Measurements from ENCODE around the gene MUC5B.

DNA sequence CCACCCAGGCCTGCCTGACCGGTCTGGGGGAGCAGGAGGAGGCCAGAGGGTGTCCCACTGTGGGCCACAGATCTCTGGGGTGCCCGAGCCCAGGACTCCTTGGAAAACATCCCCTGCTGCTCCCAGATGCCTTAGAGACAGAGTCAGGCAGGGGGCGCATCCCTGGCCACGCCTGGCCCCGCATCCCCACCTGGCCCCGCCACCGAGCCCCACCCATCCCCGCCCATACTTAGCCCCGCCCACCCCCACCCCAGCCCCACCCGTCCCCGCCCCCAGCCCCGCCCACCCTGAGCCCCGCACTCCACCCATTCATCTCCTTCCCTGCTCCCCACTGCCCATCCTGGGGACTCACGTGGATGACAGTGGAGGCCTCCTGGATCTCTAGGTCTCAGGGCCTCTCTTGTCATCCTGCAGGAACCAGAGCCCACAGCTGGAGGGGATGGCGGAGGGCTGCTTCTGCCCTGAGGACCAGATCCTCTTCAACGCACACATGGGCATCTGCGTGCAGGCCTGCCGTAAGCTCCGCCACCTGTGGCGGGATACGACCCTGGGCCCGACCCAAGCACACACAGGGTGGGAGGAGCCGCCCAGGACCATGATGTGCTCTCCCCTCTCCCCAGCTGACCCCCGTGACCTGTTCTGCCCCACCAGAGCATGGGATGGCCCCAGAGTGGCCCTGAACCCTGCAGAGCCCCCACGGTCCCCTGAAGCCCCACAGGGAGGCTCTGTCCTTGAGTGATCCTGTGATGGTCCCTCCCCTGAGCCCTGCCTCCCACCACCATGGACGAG, 33.6 kb downstream of the MUC5B start:
- TF ChIP-seq TAF15 (IDR thresholded peaks at IDR 0.05; ENCODE audit: low read depth, low read length, poor library complexity, severe bottlenecking) (no peak), MAFK (conservative IDR thresholded peaks at IDR 0.05 in 1 of 2, IDR thresholded peaks at IDR 0.05 in 1 of 2; ENCODE audit: low read length in 2 of 2) (no peak), ZNF570 (CRISPR knock-in tag; IDR thresholded peaks at IDR 0.05; ENCODE audit: borderline replicate concordance) (no peak), RFX5 (IDR thresholded peaks at IDR 0.05; ENCODE audit: low read depth, low read length) (no peak), ZNF530 (CRISPR knock-in tag; IDR thresholded peaks at IDR 0.05; ENCODE audit: low read depth) (no peak), NFYB (CRISPR knock-in tag; IDR thresholded peaks at IDR 0.05) (no peak), FOSL1 (CRISPR knock-in tag; IDR thresholded peaks at IDR 0.05; ENCODE audit: borderline replicate concordance) (no peak), SIX1 (CRISPR knock-in tag; IDR thresholded peaks at IDR 0.05; ENCODE audit: borderline replicate concordance) (no peak), IRX3 (CRISPR knock-in tag; IDR thresholded peaks at IDR 0.05; ENCODE audit: borderline replicate concordance, low read depth) (no peak), SRF (IDR thresholded peaks at IDR 0.05; ENCODE audit: low read depth, low read length) (no peak)
- TF ChIP-seq, protein P1, sequence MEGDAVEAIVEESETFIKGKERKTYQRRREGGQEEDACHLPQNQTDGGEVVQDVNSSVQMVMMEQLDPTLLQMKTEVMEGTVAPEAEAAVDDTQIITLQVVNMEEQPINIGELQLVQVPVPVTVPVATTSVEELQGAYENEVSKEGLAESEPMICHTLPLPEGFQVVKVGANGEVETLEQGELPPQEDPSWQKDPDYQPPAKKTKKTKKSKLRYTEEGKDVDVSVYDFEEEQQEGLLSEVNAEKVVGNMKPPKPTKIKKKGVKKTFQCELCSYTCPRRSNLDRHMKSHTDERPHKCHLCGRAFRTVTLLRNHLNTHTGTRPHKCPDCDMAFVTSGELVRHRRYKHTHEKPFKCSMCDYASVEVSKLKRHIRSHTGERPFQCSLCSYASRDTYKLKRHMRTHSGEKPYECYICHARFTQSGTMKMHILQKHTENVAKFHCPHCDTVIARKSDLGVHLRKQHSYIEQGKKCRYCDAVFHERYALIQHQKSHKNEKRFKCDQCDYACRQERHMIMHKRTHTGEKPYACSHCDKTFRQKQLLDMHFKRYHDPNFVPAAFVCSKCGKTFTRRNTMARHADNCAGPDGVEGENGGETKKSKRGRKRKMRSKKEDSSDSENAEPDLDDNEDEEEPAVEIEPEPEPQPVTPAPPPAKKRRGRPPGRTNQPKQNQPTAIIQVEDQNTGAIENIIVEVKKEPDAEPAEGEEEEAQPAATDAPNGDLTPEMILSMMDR (CRISPR knock-in tag; IDR thresholded peaks at IDR 0.05): no peak
- TF ChIP-seq, protein P2, sequence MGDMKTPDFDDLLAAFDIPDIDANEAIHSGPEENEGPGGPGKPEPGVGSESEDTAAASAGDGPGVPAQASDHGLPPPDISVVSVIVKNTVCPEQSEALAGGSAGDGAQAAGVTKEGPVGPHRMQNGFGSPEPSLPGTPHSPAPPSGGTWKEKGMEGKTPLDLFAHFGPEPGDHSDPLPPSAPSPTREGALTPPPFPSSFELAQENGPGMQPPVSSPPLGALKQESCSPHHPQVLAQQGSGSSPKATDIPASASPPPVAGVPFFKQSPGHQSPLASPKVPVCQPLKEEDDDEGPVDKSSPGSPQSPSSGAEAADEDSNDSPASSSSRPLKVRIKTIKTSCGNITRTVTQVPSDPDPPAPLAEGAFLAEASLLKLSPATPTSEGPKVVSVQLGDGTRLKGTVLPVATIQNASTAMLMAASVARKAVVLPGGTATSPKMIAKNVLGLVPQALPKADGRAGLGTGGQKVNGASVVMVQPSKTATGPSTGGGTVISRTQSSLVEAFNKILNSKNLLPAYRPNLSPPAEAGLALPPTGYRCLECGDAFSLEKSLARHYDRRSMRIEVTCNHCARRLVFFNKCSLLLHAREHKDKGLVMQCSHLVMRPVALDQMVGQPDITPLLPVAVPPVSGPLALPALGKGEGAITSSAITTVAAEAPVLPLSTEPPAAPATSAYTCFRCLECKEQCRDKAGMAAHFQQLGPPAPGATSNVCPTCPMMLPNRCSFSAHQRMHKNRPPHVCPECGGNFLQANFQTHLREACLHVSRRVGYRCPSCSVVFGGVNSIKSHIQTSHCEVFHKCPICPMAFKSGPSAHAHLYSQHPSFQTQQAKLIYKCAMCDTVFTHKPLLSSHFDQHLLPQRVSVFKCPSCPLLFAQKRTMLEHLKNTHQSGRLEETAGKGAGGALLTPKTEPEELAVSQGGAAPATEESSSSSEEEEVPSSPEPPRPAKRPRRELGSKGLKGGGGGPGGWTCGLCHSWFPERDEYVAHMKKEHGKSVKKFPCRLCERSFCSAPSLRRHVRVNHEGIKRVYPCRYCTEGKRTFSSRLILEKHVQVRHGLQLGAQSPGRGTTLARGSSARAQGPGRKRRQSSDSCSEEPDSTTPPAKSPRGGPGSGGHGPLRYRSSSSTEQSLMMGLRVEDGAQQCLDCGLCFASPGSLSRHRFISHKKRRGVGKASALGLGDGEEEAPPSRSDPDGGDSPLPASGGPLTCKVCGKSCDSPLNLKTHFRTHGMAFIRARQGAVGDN (CRISPR knock-in tag; IDR thresholded peaks at IDR 0.05): no peak

Data from HepG2 (cell line).